Activated naive CD8-positive, alpha-beta T cell treated with anti-CD3 and anti-CD28 coated beads, Interleukin-2, amount 10 ng/mL, durations not matched to agents 7 days and 5 days (primary cell): ENCODE measurements around the gene TRMT112. TPM values are rescaled to one million over a fixed set of nuclear protein-coding genes. Genes with fewer than 3 reads are reported as not detected.
A peak's percentile ranks its signal among the peaks of the same experiment; 100 is the strongest.

Experiments used
- ATAC-seq: fragments of 150-1000 bp; cut with Tn5 transposase; one replicate; pipeline ENCODE4 v1.10.0; 2021; ENCODE audit warnings: low read depth, moderate library complexity
- POLR2A ChIA-PET: fragments of 350-600 bp; sonication (Branson Sonifier 250); formaldehyde crosslinking; loops from one replicate; lab custom pipeline; 2021; ENCODE audit warnings: antibody characterized with exemption; lab: Charles Lee
- DNase-seq: peaks from one replicate; pipeline ENCODE4 v3.0.0; 2021
- H3K27ac Mint-ChIP-seq: one replicate; pipeline ENCODE4 v1.8.0; 2022; ENCODE audit warnings: mild to moderate bottlenecking, mixed read lengths
- H3K27me3 Mint-ChIP-seq: one replicate; pipeline ENCODE4 v1.8.0; 2022; ENCODE audit warnings: mild to moderate bottlenecking, moderate library complexity, mixed read lengths
- H3K36me3 Mint-ChIP-seq: one replicate; pipeline ENCODE4 v1.8.0; 2021; ENCODE audit warnings: mild to moderate bottlenecking, mixed read lengths
- H3K4me1 Mint-ChIP-seq: one replicate; pipeline ENCODE4 v1.8.0; 2021; ENCODE audit warnings: mixed read lengths
- H3K4me3 Mint-ChIP-seq: one replicate; pipeline ENCODE4 v1.8.0; 2022; ENCODE audit warnings: mild to moderate bottlenecking, moderate library complexity, mixed read lengths
- H3K9me3 Mint-ChIP-seq: one replicate; pipeline ENCODE4 v1.8.0; 2021; ENCODE audit warnings: mixed read lengths
- total RNA-seq, 2 experiments: library from RNA; stranded (reverse); gene quantifications; one replicate each; pipeline ENCODE4 v1.2.3, GENCODE V29; 2021

TRMT112 gene
- 100 to 1,000 TPM; 140 to 151 TPM for total RNA-seq

DNA sequence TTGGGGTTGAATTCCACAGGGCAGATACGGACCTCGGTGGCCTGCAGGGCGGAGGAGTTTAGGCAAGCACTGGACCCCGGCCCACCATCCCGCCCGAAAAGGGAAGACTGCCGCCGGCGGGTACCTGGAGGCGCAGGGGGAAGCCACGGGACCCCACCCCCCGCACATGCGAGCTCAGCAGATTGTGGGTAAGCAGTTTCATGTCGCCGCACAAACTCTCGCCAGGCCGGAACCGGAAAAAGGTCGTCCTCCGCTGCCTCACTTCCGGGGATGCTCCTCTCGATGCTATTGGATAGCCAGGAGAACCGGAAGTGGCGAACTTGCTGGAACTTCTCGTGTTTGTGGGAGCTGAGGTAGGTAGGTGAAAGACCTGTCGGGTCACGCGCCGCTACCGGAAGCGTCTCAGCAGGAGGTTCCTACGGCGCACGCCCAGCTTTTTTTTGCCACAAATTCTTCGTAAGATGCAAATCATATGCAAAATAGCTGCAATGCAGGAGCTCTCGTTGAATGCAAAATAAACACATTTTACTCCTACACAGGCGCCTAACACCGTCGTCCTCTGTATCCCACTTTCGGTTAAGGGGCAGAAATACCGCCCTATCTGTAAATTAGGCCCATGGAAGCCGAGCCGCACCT, at the start of gene TRMT112:
Gene TRMT112, minus strand, starts transcription at position 235 of the 636 bp plus-strand sequence. Its CDS starts 33 bp downstream, at position 202.
- no peaks in the 10 kb centered on the region for H3K27me3 Mint-ChIP-seq
- no peaks in the 10 kb centered on the region for H3K9me3 Mint-ChIP-seq
- POLR2A ChIA-PET: interaction anchor here (0.6 to 3.6 kb wide), 25 partner anchors 10 to 461 kb away, joined by 3 to 53 read pairs (median 8); partner anchors contain the start of genes BAD, CCDC88B, COX8A and ESRRA
- H3K36me3 Mint-ChIP-seq: peaks cover 7% of the 10 kb centered on the region
- H3K4me1 Mint-ChIP-seq: peaks cover 30% of the 10 kb centered on the region
- H3K4me3 Mint-ChIP-seq: peak within 1 kb of the TSS; percentile 87
- ATAC-seq (peak; percentile 69), DNase-seq (peak; percentile 87)
- H3K27ac Mint-ChIP-seq: peak within 1 kb of the TSS; percentile 97

DNA sequence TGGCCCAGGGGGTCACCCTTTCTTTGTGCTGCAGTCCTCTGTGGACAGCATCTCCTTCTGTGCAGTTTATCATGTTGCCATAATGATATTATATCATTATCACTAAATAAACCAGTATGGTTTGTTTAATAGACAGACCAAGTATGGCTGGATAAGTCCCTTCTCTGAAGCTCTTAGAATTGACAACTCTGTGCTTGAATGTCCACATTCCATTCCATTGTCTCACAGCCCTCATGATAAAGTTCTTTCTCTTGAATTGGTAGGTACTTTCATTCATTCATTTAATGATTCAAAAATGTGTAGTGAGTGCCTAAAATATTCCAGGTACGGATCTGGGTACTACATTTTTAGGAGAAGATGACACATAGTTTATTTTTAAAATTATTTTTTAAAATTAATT, 49.4 kb upstream of the TRMT112 start:
- H3K27ac Mint-ChIP-seq: no peak overlapping the region
- H3K4me3 Mint-ChIP-seq: no peak overlapping the region
- POLR2A ChIA-PET: no interaction called here
- ATAC-seq (no peak), DNase-seq (no peak)
- H3K27me3 Mint-ChIP-seq: no peaks in the 10 kb centered on the region
- H3K36me3 Mint-ChIP-seq: peaks cover 31% of the 10 kb centered on the region
- H3K9me3 Mint-ChIP-seq: no peaks in the 10 kb centered on the region
- H3K4me1 Mint-ChIP-seq: peaks cover 6% of the 10 kb centered on the region

DNA sequence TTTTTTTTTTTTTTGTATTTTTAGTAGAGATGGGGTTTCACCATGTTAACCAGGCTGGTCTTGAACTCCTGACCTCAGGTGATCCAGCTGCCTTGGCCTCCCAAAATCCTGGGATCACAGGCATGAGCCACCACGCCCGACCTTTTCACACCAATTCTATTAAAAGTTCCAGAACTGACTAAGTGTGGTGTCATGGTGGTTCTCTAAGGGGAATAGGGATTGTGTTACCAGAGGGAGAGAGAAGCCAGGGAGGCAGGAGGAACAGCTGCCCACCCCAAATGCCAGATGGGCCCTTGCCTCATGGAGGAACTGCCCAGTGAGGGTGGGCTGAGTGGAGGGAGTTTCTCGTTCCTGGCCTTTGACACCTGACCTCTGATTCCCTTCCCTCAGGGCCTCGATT, 47.6 kb upstream of the TRMT112 start:
- POLR2A ChIA-PET: interaction anchor here (0.7 kb wide), 1 partner anchor 27 kb away, joined by 3 read pairs; no protein-coding TSS in a partner anchor
- no peak overlapping the region for H3K4me3 Mint-ChIP-seq
- DNase-seq: no peak
- no peaks in the 10 kb centered on the region for H3K9me3 Mint-ChIP-seq
- peaks cover 14% of the 10 kb centered on the region for H3K4me1 Mint-ChIP-seq
- H3K27me3 Mint-ChIP-seq: no peaks in the 10 kb centered on the region
- H3K36me3 Mint-ChIP-seq: peaks cover 30% of the 10 kb centered on the region
- no peak overlapping the region for H3K27ac Mint-ChIP-seq
- no peak for ATAC-seq

DNA sequence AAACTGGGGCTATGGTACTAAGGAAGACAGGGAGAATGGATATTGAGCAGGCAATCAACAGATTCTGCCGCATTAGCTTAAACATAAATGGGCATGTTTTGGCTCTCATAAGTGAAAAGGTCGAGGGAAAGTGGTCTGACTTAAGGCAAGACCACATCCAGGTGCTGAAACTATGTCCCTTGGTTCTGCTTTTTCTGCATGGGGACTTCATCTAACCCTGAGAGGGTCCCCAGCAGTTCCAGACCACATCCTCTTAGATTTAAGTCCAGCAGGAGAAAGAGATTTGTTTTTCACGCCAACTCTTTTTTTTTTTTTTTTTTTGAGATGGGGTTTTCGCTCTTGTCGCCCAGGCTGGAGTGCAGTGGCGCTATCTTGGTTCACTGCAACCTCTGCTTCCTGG, 47.1 kb upstream of the TRMT112 start:
- POLR2A ChIA-PET: interaction anchor here (0.7 kb wide), 1 partner anchor 26 kb away, joined by 3 read pairs; no protein-coding TSS in a partner anchor
- ATAC-seq (no peak), DNase-seq (no peak)
- Mint-ChIP-seq H3K27ac (no peak overlapping the region), H3K4me3 (no peak overlapping the region), H3K36me3 (peaks cover 27% of the 10 kb centered on the region), H3K27me3 (no peaks in the 10 kb centered on the region), H3K4me1 (peaks cover 18% of the 10 kb centered on the region), H3K9me3 (no peaks in the 10 kb centered on the region)

DNA sequence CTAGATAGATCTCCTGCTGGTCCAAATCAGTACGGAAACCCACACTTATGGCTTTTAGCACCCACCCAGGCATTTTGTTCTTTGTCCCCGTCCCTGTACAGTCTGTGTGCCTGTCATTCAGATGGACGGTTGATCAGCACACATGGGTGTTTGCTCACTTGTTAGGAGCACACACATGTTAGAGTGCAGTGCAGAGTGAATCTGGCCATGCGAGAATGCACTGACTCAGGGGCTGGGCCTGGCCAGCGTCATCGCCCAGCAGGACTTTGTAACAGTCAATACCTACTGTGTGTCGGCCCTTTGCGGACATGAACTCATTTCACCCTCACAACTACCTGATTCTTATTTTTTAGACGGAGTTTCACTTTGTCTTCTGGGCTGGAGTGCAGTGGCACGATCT, 45.0 kb upstream of the TRMT112 start:
- POLR2A ChIA-PET: no interaction called here
- Mint-ChIP-seq H3K9me3 (no peaks in the 10 kb centered on the region), H3K4me1 (peaks cover 25% of the 10 kb centered on the region), H3K27me3 (no peaks in the 10 kb centered on the region), H3K36me3 (peaks cover 23% of the 10 kb centered on the region), H3K27ac (no peak overlapping the region), H3K4me3 (no peak overlapping the region)
- DNase-seq: no peak
- no peak for ATAC-seq

DNA sequence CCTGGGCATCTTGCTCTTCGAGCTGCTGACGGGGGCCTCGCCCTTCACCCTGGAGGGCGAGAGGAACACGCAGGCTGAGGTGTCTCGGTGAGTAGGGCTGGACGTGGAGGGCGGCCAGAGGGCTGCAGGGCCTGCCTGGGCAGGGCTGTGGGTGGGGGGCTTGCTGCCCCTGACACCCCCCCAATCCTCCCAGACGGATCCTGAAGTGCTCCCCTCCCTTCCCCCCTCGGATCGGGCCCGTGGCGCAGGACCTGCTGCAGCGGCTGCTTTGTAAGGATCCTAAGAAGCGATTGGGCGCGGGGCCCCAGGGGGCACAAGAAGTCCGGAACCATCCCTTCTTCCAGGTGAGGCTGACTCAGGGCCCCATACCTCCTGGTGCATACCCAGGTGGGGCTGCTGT, 44.3 kb upstream of the TRMT112 start:
- H3K36me3 Mint-ChIP-seq: peaks cover 22% of the 10 kb centered on the region

DNA sequence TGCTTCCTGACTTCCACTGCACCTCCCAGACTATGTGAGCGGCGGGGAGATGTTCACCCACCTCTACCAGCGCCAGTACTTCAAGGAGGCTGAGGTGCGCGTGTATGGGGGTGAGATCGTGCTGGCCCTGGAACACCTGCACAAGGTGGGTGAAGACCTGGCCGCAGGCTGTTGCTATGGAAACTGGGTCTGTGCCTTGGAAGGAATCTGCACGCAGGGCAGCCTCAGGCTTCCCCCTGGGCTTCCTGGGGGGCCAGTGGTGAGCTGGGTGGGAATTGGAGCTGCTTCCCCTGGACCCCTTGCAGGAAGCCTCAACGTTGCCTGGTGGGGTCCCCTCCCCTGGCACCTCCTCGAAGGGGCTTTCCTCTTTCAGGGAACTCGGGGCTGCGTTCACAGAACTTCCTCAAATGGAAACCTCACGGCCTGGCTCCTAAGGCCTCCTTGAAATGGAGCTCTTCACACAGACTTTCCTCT, 43.1 kb upstream of the TRMT112 start:
- H3K27ac Mint-ChIP-seq: no peak overlapping the region
- peaks cover 27% of the 10 kb centered on the region for H3K4me1 Mint-ChIP-seq
- POLR2A ChIA-PET: interaction anchor here (0.6 to 3.6 kb wide), 5 partner anchors 12 to 173 kb away, joined by 3 to 17 read pairs (median 4); partner anchors contain the start of genes CCDC88B, PRDX5 and TRMT112
- H3K27me3 Mint-ChIP-seq: no peaks in the 10 kb centered on the region
- DNase-seq: no peak
- peaks cover 20% of the 10 kb centered on the region for H3K36me3 Mint-ChIP-seq
- peak overlapping the region; percentile 92 for H3K4me3 Mint-ChIP-seq
- ATAC-seq: peak; percentile 7
- no peaks in the 10 kb centered on the region for H3K9me3 Mint-ChIP-seq

More for the DNA sequence above, 44.3 kb upstream of the TRMT112 start:
- DNase-seq (no peak), ATAC-seq (no peak)
- Mint-ChIP-seq H3K27me3 (no peaks in the 10 kb centered on the region), H3K9me3 (no peaks in the 10 kb centered on the region), H3K27ac (no peak overlapping the region), H3K4me3 (no peak overlapping the region), H3K4me1 (peaks cover 25% of the 10 kb centered on the region)
- POLR2A ChIA-PET: no interaction called here

DNA sequence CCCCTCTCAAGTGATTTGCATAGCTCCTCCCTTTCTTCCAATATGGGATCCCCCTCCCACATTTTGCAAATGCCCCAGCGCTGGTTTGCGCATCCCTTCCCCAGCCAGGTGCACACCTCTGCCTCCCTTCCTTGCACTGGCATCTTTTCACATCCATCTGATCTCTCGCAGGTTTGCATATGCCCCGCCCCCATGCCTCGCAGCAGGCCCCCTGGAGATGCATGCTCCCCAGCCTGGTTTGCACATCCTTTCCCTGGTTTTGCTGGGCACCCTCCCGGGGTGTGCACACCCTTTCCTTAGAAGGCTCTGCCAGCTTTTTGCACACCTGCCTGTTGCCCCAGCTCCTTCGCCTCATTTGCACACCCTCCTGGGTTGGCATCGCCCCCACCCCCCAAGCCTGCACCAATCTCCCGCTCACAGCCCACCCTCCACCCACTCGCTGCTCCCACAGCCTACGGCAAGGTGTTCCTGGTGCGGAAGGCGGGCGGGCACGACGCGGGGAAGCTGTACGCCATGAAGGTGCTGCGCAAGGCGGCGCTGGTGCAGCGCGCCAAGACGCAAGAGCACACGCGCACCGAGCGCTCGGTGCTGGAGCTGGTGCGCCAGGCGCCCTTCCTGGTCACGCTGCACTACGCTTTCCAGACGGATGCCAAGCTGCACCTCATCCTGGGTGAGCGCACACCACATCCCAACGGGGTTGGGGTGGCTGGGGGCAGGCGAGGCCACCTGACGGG, 42.5 kb upstream of the TRMT112 start:
- Mint-ChIP-seq H3K9me3 (no peaks in the 10 kb centered on the region), H3K27ac (peak overlapping the region; percentile 67), H3K27me3 (no peaks in the 10 kb centered on the region), H3K4me1 (peaks cover 27% of the 10 kb centered on the region), H3K4me3 (peak overlapping the region; percentile 92), H3K36me3 (peaks cover 17% of the 10 kb centered on the region)
- POLR2A ChIA-PET: interaction anchor here (0.5 to 3.6 kb wide), 9 partner anchors 9 to 384 kb away, joined by 3 to 17 read pairs (median 4); partner anchors contain the start of genes CCDC88B, ESRRA, FKBP2 and PRDX5
- peak; percentile 44 for ATAC-seq
- peak; percentile 68 for DNase-seq

DNA sequence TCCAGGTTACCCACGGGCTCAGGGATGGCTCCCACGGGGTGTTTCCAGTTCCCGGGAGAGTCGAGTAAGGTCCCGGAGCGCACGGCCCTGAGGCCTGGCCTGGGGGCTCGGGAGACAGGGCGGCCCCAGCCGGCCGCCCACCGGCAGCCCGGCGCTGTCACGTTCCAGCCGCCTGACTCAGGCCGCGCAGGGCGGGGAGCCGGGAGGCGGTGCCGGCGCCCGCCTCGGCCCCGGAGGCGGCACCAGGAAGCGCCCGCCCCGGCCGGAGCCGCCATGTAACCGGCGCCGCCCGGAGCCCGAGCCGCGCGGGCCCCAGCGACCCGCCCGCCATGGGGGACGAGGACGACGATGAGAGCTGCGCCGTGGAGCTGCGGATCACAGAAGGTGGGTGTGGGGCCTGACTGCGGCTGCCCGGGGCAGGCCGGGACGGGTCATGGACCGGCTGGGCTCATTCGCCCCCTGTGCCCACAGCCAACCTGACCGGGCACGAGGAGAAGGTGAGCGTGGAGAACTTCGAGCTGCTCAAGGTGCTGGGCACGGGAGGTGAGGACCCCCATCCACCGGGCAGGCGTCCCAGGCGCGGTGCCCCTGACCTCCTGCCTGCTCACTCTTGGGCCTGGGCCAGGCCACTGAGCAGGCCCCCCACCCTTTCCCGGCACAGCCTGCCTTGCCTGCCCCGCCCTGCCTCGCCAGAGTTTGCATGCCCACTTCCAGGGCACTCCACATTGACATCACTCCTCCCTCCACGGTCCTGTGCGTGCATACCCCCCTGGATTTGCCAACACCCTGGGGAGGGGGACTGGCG, 41.8 kb upstream of the TRMT112 start, which contains the start of gene RPS6KA4:
Gene RPS6KA4, plus strand, starts transcription at position 256 of the 805 bp plus-strand sequence. Its CDS starts 74 bp downstream, at position 330.
- POLR2A ChIA-PET: interaction anchor here (0.5 to 3.6 kb wide), 7 partner anchors 9 to 383 kb away, joined by 3 to 17 read pairs (median 4); partner anchors contain the start of genes ESRRA, FKBP2, PRDX5 and TRMT112
- ATAC-seq: peak; percentile 78
- peaks cover 24% of the 10 kb centered on the region for H3K4me1 Mint-ChIP-seq
- peak within 1 kb of the TSS; percentile 92 for H3K4me3 Mint-ChIP-seq
- H3K36me3 Mint-ChIP-seq: peaks cover 17% of the 10 kb centered on the region
- no peaks in the 10 kb centered on the region for H3K9me3 Mint-ChIP-seq
- H3K27ac Mint-ChIP-seq: peak within 1 kb of the TSS; percentile 70
- no peaks in the 10 kb centered on the region for H3K27me3 Mint-ChIP-seq
- peak; percentile 79 for DNase-seq

DNA sequence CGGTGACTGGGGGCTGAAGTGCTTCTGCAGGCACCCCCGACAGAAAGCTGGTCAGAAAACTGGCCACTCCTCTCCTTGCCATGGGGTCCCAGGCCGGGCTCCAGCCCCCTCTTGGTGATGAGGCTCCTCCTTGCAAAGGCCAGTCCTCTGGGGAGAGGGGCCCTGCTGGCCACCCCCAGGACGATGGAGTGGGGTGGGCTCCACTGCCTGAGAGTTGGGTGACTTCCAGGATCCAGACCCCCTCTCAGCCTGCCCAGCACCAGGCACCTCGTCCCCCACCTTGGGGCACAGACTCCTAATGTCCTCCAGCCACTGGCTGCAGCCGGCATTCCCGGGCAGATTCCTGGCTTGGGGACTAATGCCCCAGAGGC, 41.2 kb upstream of the TRMT112 start:
- Mint-ChIP-seq H3K4me3 (peak overlapping the region; percentile 72), H3K36me3 (peaks cover 14% of the 10 kb centered on the region), H3K9me3 (no peaks in the 10 kb centered on the region), H3K27me3 (no peaks in the 10 kb centered on the region), H3K4me1 (peaks cover 24% of the 10 kb centered on the region), H3K27ac (no peak overlapping the region)
- POLR2A ChIA-PET: interaction anchor here (1.5 to 3.6 kb wide), 2 partner anchors 41 to 117 kb away, joined by 3 to 17 read pairs; partner anchors contain the start of genes FKBP2, PRDX5 and TRMT112
- ATAC-seq (no peak), DNase-seq (no peak)

DNA sequence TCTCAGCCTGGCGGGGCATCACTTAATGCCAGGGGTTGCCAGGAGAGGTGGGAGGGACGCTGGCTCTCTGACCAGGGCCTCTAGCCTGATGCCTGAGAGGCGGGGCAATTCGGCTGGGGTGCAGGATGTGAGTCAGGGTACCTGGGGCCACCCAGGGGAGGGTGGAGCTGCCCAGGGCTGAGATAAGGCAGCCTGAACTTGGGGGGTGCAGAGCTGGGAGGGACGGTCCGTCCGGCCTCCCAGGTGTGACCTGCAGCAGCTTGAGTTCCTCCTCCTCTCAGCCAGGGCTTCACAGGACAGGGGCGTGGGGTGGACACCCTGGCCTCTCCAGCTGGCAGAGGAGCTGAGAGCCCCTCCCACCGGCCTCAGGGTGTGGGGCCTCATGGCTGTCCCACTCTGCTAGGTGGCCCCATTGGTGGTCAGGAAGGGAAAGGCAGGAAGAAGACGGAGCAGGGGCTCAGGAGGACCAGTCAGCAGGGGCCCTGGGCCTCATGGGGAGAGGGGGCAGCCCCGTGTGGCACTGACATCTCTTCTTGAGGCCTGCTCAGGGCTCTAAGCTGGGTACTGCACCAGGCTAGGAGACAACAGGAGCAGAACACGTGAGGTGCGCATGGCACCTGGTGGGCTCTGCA, 40.7 kb upstream of the TRMT112 start:
- Mint-ChIP-seq H3K9me3 (no peaks in the 10 kb centered on the region), H3K4me1 (peaks cover 24% of the 10 kb centered on the region)

DNA sequence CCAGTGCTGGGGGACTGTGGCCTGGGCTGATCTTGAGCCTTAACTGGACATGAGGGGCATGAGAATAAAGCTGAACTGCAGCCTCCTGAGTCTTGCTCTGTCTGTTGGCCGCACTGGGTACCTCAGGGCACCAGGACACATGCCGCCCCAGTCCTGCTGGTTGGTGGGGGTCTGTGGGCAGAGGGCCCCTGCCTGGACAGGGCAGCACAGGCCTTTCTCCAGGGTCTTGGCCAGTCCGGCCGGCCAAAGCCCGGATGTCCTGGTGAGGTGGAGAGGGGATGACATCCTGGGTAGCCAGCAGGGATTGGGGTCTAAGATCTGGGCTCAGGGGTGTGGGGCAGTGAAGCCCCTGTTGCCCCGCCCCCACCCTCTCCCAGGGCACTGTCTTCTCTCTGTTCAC, 40.1 kb upstream of the TRMT112 start:
- DNase-seq (no peak), ATAC-seq (no peak)
- Mint-ChIP-seq H3K36me3 (peaks cover 9% of the 10 kb centered on the region), H3K27me3 (no peaks in the 10 kb centered on the region), H3K4me1 (peaks cover 24% of the 10 kb centered on the region), H3K27ac (peak overlapping the region; percentile 70), H3K4me3 (no peak overlapping the region), H3K9me3 (no peaks in the 10 kb centered on the region)
- POLR2A ChIA-PET: interaction anchor here (1.5 to 3.6 kb wide), 2 partner anchors 17 to 40 kb away, joined by 3 to 17 read pairs; partner anchors contain the start of genes CCDC88B, PRDX5 and TRMT112

More for the DNA sequence above, 40.7 kb upstream of the TRMT112 start:
- H3K27me3 Mint-ChIP-seq: no peaks in the 10 kb centered on the region
- peak overlapping the region; percentile 70 for H3K27ac Mint-ChIP-seq
- peaks cover 10% of the 10 kb centered on the region for H3K36me3 Mint-ChIP-seq
- no peak for ATAC-seq
- H3K4me3 Mint-ChIP-seq: peak overlapping the region; percentile 72
- DNase-seq: no peak
- POLR2A ChIA-PET: interaction anchor here (1.5 to 3.6 kb wide), 2 partner anchors 41 to 117 kb away, joined by 3 to 17 read pairs; partner anchors contain the start of genes FKBP2, PRDX5 and TRMT112
